Breast epithelium (tissue), 3 donors: Measurements from ENCODE around the gene SHC1.

Experiments
- CTCF ChIP-seq, 3 donors: fragments of 450-650 bp; IDR thresholded peaks; one replicate each; pipeline ENCODE4 v1.5.1; 2016 to 2017; ENCODE audit warnings: antibody characterized with exemption in 3 of 3, mild to moderate bottlenecking in 3 of 3, moderate library complexity in 3 of 3
- POLR2A ChIP-seq: fragments of 450-650 bp; IDR thresholded peaks from one replicate; pipeline ENCODE4 v1.6.1; 2016; ENCODE audit warnings: antibody characterized with exemption, mild to moderate bottlenecking, moderate library complexity
- POLR2AphosphoS5 ChIP-seq, 3 donors: sonication (generic); formaldehyde crosslinking; IDR thresholded peaks; one replicate each; pipeline ENCODE4 v1.6.1; 2017; ENCODE audit warnings: antibody characterized with exemption in 3 of 3

- TF ChIP-seq CTCF (IDR thresholded peaks at IDR 0.05) (no peak), POLR2A (no peak), POLR2AphosphoS5 (IDR thresholded peaks at IDR 0.05) (peak in 1 of 3 donors; percentile 47)
Measured at GRCh38 chr1:155007251-155007828, 36.8 kb upstream of the SHC1 start.
